Activated CD8-positive, alpha-beta memory T cell treated with anti-CD3 and anti-CD28 coated beads, Interleukin-2, amount 50 U/mL, for 1 hour (primary cell): ENCODE data around the gene OR4S2.

Source experiments
- DNase-seq: peaks from one replicate; pipeline ENCODE4 v3.0.0-alpha.2; 2020; ENCODE audit errors: extremely low read depth

OR4S2 gene, protein sequence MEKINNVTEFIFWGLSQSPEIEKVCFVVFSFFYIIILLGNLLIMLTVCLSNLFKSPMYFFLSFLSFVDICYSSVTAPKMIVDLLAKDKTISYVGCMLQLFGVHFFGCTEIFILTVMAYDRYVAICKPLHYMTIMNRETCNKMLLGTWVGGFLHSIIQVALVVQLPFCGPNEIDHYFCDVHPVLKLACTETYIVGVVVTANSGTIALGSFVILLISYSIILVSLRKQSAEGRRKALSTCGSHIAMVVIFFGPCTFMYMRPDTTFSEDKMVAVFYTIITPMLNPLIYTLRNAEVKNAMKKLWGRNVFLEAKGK

DNA sequence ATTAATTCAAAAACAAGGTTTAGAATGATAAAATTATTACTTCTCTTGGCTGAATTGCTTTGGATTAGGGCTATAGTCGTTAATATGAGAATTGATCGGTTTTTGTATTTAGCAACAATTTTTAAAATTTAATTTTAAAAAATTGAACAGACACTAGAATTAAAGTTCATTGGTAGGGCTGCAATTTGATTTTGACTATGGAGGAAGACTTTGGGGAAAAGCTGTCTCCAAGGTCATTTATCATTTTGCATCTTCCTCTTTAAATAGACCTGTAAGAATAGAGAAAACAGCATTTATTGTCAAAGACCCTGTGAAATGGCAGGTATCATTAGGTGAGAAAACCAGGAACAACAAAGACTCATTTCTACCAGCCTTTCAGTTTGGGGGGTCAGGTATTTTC lies at the start of gene OR4S2:
Gene OR4S2 (plus strand): TSS at position 301 of the 400 bp plus-strand sequence. CDS start 2,577 bp downstream, outside the sequence.
- no peak for DNase-seq

DNA sequence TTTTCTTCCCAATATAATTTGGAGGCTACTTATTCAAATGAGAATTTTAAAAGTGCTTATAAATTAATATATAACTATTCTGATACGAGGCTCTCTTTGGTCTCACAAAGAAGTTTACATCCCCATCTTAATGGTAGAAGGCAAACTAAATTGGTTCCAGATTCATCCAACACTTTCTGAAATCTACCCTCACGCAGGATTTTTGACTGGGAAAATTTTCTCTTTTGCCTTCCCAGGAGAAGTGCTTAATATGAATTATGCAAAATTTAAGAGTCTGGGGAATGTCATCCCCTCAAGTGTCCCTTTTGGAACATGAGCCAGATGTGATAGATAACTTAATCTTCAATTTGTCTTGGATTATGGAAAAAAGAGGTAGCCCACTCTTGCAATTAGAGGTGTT lies 40.6 kb upstream of the OR4S2 start, which contains the start of gene OR4C11:
Gene OR4C11 (minus strand): TSS at position 101 of the 400 bp plus-strand sequence. CDS start 3,272 bp downstream, outside the sequence.
- DNase-seq, result no peak

DNA sequence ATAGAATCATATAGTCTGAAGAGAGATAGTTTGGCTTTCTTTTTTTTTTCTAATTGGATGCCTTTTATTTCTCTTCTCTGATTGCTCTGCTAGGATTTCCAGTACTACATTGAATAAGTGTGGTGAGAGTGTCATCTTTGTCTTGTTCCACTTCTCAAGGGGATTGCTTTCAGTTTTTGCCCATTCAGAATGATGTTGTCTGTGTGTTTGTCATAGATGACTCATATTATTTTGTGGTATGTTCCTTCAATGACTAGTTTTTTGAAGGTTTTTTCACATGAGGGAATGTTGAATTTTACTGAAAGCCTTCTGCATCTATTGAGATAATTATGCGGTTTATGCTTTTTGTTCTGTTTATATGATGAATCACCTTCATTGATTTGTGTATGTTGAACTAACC lies 23.6 kb upstream of the OR4S2 start:
- DNase-seq, result no peak

DNA sequence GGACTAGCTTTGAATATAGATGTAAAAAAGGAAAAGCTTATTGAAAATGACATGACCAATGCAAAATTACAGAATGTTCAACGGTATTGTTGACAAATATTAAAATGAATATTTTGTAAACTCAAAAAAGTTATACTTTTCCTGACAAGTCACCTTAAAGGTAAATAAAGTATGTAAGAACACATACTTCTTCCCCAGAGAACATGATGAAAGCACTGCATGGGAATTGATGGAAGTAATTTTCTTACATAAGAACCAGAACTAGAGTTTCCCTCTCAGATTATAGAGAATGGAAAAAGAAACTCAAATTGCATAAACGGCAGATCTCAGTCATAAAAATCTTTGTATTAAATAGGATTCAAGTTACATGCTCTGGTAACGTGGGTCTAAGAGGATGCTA lies 13.3 kb upstream of the OR4S2 start, which contains the start of gene OR4P4:
Gene OR4P4 (plus strand): TSS at position 301 of the 400 bp plus-strand sequence.
- DNase-seq, result no peak

DNA sequence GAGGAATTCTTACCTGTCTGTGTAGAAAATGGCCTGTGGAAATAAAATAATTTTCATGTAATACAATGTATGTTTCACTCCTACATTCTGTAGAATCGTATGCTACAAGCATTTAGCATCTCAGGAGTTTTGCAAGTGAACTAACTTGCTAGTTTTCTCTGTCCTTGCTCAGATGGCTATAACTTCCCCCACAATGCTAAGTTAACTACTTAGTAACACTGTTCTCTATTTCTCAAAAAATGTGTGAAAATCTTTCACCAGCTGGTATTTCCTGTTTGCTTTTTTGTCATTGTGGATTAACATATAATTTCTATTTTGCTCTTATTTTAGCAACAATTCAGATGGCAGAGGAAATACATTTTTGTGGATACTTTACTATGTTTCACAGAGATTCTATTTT lies 4.4 kb downstream of the OR4S2 start:
- no peak for DNase-seq

DNA sequence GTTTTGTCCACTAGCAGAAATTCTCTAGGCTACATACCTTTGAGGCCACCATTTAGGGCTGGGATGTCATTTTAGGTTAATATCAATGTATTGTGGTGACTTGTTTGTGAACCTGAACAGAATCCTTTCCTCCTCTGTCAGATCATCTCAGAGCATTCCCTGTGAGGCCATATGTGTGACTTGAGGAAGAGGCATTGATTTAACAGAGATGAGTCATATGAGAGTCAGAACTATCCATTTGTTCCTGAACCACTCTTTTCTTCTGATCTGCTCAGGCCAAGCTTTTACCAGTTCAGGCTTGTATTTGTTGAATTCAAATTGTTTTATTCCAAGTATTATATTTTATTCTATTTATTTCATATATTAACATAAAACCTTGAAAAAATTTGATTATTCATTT lies 7.0 kb downstream of the OR4S2 start:
- DNase-seq, result no peak

DNA sequence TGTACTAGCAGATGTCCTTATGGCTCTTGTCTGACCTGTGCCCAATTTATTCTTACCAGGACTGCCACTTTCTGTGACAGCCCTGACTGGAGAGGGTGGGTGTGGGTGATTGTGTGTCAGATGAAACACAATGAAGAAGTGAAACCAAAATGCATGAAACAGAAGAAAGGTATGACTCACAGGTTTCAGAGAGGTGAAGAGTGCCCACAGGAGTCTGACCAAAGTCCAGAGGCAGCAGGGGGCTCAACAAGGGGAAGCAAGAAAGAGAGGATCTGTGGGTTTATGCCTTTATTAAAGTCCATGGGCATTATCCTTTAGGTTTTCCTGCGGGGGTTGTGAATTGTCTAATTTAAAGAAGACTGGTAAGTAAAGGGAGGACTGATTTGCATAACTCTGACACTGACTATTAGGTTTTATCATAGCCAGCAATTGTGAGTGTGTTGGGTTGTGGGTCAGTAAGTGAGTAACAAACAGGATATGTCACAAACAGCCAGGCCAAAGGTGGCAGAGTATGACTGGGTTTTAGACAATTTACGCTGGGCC lies 10.0 kb downstream of the OR4S2 start:
- DNase-seq, result no peak

DNA sequence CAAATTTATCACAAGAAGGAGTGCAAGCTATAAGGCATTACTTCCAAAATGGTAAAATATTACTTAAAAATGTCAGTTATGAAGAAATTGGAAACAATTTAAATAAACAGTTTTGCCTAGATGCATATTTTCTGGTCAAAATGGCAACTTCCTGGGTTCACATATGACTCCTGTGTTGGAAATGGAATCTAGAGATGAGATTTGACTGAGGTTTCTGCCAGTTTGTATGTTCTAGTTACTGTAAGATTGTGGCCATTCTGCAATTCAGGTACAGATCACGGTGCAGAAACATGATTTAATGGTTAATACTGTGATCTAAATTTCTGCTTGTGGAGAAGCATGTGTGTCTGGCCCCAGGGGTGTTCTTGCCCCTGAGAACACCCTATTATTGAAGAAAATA lies 10.5 kb downstream of the OR4S2 start:
- DNase-seq, result no peak

DNA sequence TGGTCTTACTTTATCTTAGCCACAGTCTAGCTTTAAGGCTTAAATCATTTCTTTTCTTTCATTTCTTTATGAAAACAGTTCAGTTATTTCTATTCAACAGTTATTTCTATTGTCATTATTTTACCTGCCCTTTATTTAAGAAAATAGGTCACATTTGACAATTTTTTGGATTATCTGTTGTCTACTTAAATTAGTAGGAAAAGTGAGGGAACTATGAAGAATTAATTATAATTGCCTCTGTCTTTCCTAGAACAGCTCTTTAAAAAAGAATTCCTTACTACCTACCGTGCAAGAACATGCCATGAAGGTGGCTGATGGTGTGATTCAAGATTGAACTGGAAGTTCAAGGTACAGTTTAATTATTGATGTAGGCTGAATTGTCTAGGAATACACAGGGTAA lies 13.8 kb downstream of the OR4S2 start, which contains the start of gene OR4C6:
Gene OR4C6 (plus strand): TSS at position 301 of the 400 bp plus-strand sequence. CDS start 2,966 bp downstream, outside the sequence.
- no peak for DNase-seq

DNA sequence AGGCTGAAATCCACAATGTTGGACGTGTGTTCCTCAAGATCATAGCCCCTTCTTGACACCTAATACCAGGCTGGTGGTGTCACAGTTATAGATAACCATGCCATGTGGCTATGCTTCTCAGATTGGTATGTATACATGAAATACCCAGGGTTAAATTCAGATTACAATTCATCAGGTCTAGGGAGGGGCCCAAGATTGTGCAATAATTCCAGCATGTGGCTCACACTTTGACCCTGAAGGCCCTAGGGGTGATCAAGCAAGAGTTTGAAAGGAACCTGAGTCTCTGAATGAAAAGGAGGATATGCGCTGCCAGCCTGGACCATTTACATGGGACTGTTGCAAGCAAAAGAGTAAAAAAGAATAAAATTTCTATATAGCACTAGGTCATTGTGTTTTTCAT lies 21.2 kb downstream of the OR4S2 start:
- no peak for DNase-seq

DNA sequence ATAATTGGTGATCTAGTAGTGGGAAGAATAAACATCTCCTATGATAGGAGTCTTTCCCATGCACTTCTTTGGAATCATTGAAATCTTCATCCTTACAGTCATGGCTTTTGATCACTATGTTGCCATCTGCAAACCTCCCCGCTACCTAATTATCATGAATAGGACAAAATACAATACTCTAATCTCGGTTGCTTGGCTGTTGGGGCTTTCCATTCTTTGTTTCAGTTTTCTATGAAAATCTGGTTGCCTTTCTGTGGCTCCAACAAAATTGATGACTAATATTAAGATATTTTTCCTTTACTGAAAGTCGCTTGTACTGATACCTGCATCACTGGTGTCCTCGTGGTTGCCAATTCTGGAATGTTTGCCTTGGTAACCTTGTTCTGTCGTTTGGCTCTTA lies 25.7 kb downstream of the OR4S2 start:
- no peak for DNase-seq

DNA sequence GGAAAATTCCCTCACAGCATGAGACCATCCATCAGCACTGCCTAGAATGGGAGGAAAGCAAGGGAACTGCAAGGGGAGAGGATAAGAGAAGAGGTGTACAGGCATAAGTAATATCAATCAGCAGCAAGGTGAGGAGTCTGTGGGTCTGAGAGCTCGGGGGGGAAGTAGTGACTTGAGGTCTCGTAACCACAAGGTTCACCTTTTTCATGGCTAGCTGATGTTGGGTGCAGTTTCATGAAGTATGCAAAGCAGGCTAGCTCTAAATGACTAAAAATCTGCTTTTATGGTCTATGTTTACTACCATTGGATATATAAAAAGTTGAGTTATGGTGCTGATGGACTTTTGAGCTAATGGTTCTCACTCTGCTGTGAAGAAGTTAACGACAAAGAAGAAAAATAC lies 49.7 kb downstream of the OR4S2 start:
- no peak for DNase-seq

DNA sequence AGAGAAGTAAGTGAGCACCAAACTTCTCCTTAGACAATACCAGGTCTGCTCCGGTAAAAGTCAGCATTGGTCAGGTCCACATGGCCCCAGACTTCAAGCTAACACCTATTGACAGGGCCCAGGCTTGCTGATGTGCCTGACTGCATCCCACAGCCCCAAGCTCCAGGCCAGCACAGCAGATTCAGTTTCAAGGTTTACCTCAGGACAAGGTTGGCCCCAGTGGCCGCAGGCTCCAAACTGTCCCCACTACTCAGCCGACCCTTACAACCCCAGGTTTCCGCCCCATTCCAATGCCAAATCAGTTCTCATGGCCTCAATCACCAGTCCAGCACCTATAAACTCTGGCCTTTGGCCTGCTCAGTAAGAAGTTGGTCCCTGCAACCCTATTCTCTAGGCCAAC lies 53.3 kb downstream of the OR4S2 start:
- no peak for DNase-seq
